Activated CD4-positive, alpha-beta T cell treated with anti-CD3 and anti-CD28 coated beads, Interleukin-2, amount 10 ng/mL, durations not matched to agents 24 days and 14 days (primary cell): ENCODE results near the gene ACOX1. TPM values are rescaled to one million over a fixed set of nuclear protein-coding genes. Genes with fewer than 3 reads are reported as not detected.

Experiments used
- DNase-seq: peaks from one replicate; pipeline ENCODE4 v3.0.0; 2022
- H3K27ac Mint-ChIP-seq: one replicate; pipeline ENCODE4 v1.8.0; 2022; ENCODE audit warnings: mild to moderate bottlenecking, mixed read lengths
- H3K27me3 Mint-ChIP-seq: one replicate; pipeline ENCODE4 v1.8.0; 2022; ENCODE audit warnings: mixed read lengths
- H3K36me3 Mint-ChIP-seq: one replicate; pipeline ENCODE4 v1.8.0; 2022; ENCODE audit warnings: low read depth, mild to moderate bottlenecking, mixed read lengths
- H3K4me1 Mint-ChIP-seq: one replicate; pipeline ENCODE4 v1.8.0; 2021; ENCODE audit warnings: mixed read lengths
- H3K4me3 Mint-ChIP-seq: one replicate; pipeline ENCODE4 v1.8.0; 2022; ENCODE audit warnings: mild to moderate bottlenecking, moderate library complexity, mixed read lengths
- H3K9me3 Mint-ChIP-seq: one replicate; pipeline ENCODE4 v1.8.0; 2021; ENCODE audit warnings: mixed read lengths
- intact Hi-C: fragments of 100-400 bp; cut with micrococcal nuclease; formaldehyde crosslinking; loops from one replicate; pipeline ENCODE4 v1.15.1; 2023
- total RNA-seq: library from RNA; stranded (reverse); gene quantifications from 2 replicates; pipeline ENCODE4 v1.2.3, GENCODE V29; 2022

ACOX1 gene
- total RNA-seq, 1 donor from 2014 or later = 29.2 TPM

DNA sequence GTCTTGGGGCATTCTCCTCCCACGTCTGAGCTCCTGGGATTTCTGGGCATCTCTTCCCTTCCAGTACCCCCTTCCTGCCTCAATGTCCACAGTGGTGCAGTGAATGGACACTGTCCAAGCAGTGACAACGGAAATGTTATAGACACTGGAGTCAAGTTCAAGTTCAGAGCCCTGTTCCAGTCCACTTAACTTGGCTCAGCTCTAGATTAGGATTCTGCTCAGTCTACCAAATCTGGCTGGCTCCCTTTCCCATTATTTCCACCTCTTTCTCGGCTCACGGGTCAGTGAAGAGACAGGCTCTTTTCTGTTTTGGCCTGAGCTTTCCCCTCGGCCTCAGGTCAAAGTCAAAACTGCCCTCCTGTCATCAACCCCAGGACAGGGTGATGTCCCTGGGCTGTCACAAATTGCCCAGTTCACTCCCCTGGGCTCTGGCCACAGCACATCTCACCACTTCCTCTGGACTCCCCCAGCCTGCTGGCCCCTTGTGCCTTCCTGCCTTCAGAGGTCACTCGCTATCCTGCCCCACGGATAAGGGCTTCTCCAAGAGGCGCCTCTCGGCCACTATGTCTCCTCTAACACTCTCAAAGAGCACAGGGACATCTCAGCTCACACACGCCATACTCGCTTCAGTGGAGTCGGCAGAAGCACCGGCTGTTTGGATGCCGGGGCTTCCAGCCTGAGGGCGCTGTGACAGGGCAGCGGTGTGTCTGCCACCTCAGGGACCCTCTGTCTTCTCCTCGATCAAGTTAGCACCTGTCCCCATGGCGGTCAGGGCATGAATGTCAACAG, 56.6 kb downstream of the ACOX1 start:
- H3K4me3 Mint-ChIP-seq = no peak overlapping the region
- no peaks in the 10 kb centered on the region for H3K9me3 Mint-ChIP-seq
- H3K27me3 Mint-ChIP-seq = no peaks in the 10 kb centered on the region
- H3K27ac Mint-ChIP-seq = no peak overlapping the region
- DNase-seq = no peak
- H3K4me1 Mint-ChIP-seq = no peaks in the 10 kb centered on the region
- peaks cover 3% of the 10 kb centered on the region for H3K36me3 Mint-ChIP-seq
- intact Hi-C loops = no loop called here

DNA sequence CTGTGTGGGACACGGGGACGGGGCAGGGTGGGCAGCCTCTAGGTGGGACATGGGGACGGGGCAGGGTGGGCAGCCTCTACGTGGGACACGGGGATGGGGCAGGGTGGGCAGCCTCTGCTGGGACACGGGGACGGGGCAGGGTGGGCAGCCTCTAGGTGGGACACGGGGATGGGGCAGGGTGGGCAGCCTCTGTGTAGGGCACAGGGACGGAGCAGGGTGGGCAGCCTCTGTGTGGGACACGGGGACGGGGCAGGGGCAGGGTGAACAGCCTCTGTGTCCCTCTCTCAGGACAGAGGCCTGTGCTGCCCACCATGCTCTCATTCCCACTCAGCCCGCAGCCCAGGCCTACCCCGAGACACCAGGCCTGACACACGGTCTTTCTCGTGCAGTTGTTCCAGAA, 57.4 kb downstream of the ACOX1 start:
- H3K4me1 Mint-ChIP-seq = no peaks in the 10 kb centered on the region
- H3K4me3 Mint-ChIP-seq = no peak overlapping the region
- H3K27me3 Mint-ChIP-seq = no peaks in the 10 kb centered on the region
- no peaks in the 10 kb centered on the region for H3K9me3 Mint-ChIP-seq
- no peak for DNase-seq
- peaks cover 3% of the 10 kb centered on the region for H3K36me3 Mint-ChIP-seq
- intact Hi-C loops = no loop called here
- no peak overlapping the region for H3K27ac Mint-ChIP-seq

DNA sequence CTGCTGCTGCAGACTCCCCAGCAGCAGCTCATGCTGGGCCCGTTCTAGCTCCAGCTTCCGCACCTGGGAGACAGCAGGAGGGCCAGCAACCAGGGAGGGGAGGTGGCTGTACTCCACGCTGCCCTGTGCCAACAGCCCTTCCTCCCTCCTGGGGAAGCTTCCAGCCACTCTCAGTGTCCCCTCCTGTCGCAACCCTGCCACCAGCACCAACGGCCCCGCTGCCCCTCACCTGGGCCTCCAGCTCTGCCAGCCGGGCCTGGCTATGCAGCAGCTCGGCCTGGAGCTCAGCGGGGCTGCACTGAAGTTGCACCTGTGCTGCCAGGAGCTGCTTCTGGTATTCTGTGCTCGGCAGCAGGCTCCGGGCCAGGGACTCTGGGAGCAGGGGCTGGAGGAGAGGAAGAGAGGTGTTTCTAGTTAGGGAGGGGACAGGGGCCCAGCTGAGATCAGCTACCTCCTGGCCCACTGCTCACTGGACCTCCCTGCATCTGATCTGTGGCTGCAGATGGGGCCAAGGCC, 58.9 kb downstream of the ACOX1 start:
- Mint-ChIP-seq H3K4me1 (no peaks in the 10 kb centered on the region), H3K27ac (no peak overlapping the region), H3K27me3 (no peaks in the 10 kb centered on the region), H3K4me3 (no peak overlapping the region), H3K9me3 (no peaks in the 10 kb centered on the region), H3K36me3 (peaks cover 3% of the 10 kb centered on the region)
- intact Hi-C loops = no loop called here
- no peak for DNase-seq

DNA sequence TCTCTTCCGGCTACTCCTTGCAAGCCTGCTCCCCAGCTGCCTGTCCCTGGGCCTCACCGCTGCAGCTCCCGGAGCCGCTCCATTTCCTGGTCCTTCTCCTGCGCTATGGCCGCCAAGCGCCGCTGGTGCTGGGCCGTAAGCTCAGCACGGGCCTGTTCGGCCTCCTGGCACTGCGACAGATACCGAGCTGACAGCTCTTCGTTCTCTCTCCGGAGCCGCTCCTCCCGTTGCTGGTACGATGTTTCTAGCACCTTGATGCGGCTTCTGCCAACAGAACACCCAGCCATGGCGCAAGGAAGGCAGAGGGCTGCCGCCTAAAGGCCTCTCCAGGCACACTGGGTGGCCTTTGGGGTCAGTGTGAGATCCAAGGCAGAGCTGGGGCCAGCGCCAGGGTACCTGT, 59.4 kb downstream of the ACOX1 start:
- Mint-ChIP-seq H3K36me3 (peaks cover 3% of the 10 kb centered on the region), H3K4me1 (no peaks in the 10 kb centered on the region), H3K27me3 (no peaks in the 10 kb centered on the region), H3K4me3 (no peak overlapping the region), H3K27ac (no peak overlapping the region), H3K9me3 (no peaks in the 10 kb centered on the region)
- intact Hi-C loops = no loop called here
- DNase-seq = no peak

DNA sequence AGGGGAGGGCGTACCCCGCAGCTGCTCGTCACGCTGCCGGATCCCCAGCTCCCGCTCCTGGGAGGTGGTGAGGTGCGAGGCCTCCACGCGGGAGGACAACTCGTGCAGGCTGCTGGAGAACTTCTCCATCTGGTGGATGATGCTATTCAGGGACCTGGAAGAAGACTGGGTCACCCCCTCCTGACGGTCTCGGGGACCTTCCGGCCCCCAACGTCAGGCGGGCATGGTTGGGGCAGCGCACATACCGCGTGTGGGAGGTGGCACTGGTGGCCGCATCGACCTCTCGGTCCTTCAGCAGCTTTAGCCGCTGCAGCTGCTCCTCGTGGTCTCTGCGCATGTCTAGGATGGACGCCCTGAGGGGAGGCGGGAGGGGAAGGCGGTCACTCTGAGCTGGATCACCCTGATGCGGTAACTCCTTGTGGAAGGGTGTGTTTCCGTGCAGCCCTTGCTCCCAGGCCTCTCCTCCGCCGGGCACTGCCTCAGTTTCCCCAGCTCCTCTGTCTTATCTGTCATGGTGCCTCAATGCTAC, 61.0 kb downstream of the ACOX1 start:
- intact Hi-C loops = no loop called here
- Mint-ChIP-seq H3K27me3 (no peaks in the 10 kb centered on the region), H3K27ac (no peak overlapping the region), H3K4me1 (no peaks in the 10 kb centered on the region), H3K36me3 (peaks cover 6% of the 10 kb centered on the region), H3K4me3 (no peak overlapping the region), H3K9me3 (no peaks in the 10 kb centered on the region)
- DNase-seq = no peak

DNA sequence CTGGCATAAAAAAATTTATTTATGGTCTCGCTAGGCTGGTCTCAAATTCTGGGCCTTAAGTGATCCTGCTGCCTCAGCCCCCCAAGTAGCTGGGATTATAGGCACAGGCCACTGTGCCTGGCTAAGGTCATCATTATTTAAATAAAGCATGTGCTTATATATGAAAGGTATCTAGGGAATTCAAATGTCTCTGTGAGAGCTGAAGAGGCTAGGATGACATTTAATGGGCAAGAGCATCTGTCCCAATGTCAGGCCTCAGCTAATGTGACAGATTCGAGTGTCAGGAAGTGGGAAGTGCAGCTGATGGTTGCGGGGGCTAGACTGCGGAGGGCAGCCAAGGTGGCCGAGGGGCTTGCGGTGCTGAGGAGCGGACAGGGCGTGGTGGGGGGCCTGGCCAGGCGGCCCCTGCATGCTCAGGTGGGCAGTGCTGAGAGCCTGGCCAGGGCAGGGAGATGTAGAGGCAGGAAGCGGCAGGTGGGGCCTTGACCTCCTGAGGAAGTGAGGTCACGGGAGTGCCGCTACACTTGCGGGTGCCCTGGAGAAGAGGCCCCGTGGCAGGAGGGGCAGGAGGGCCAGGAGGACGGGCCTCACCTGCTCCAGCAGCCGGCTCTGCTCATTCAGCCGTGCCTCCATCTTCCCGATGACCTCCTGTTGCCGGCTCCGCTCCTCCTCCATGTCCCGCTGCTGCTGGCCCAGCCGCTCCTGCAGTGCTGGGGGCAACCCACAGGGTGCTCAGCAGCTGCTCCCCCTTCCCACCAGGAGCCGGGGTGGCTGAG, 61.6 kb downstream of the ACOX1 start:
- Mint-ChIP-seq H3K4me3 (no peak overlapping the region), H3K4me1 (no peaks in the 10 kb centered on the region), H3K27me3 (no peaks in the 10 kb centered on the region), H3K9me3 (no peaks in the 10 kb centered on the region), H3K36me3 (peaks cover 3% of the 10 kb centered on the region), H3K27ac (no peak overlapping the region)
- intact Hi-C loops = no loop called here
- DNase-seq = no peak

DNA sequence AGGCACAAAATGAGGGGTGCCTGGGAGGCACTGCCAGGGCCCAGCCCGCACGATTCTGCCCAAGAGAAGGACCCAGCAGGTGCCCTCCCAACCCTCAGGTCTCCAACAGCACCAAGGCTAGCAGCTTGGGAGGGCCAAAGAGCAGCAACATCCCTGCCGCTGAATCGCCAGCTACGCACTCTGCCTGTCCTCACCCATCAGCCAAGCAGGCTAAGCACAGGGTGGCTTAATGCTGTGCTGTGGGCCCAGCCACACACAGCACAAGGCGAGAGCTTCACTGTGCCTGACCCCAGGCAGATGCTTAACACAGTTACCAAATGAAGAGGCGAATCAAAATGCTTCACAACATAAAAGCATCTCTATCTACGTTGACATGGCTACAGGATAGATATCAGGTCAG, 63.7 kb downstream of the ACOX1 start:
- DNase-seq = no peak
- peaks cover 2% of the 10 kb centered on the region for H3K36me3 Mint-ChIP-seq
- no peak overlapping the region for H3K4me3 Mint-ChIP-seq
- no peaks in the 10 kb centered on the region for H3K4me1 Mint-ChIP-seq
- H3K27ac Mint-ChIP-seq = no peak overlapping the region
- no peaks in the 10 kb centered on the region for H3K27me3 Mint-ChIP-seq
- H3K9me3 Mint-ChIP-seq = no peaks in the 10 kb centered on the region
- intact Hi-C loops = no loop called here

DNA sequence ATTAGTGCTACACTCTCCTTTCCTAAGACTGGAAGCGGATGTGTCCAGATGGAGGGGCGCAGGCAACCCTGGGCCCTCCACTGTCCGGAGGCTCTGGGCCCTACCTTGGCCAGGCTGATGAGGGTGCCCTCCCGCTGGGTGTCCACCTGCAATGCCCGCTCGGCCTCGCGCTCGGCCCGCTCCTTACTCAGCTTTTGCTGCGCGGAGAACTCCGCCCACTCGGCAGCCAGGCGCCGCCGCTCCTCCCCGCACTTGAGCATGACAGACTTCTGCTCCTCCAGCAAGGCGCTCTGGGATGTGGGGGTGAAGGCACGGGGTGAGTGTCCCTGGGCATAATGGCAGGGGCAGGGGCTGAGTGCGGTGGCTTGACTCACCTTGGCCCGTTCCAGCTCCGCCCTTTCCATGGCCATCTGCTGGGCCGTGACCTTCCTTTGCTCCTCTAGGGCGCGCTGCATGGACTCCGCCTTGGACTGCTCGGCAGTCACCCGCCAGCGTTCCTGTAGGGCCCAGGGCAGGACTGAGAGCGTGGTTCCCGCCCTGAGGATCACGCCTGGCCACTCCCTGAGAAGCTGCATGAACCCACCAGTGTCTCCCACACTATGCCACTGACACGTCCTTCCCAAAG, 64.2 kb downstream of the ACOX1 start:
- Mint-ChIP-seq H3K36me3 (peaks cover 2% of the 10 kb centered on the region), H3K4me1 (no peaks in the 10 kb centered on the region), H3K27me3 (no peaks in the 10 kb centered on the region), H3K27ac (no peak overlapping the region), H3K4me3 (no peak overlapping the region), H3K9me3 (no peaks in the 10 kb centered on the region)
- intact Hi-C loops = no loop called here
- DNase-seq = no peak

DNA sequence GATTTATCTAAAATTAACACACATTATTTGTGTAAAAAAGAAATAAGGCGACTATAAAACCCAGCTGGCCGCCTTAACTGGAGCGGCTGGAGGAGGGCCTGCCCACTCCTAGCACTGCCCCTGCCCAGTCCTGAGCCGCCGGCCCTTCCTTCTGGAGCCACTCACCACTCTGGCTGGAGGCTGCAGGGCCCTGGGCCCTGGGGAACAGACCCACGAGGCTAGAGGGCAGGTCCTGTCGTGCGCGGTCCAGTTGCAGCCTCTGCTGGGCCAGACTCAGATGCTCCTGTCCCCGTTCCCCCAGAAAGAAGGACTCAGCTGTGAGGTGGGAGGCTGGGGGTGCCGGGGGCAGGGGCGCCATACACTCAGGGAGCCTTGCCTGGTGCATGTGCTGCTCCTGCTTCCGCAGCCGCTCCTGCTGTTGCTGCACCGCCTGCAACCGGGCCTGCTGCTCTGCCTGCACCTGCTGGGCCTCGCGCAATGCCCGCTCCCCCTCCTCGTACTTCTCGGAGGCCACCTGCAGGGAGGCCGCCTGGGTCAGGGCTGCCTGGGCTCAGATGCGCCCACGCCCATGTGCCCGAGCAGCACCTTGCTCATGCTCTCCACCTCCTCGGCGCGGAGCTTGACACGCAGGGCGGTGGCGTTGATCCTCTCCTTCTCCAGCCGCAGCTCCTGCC, 65.3 kb downstream of the ACOX1 start:
- no peak for DNase-seq
- H3K27me3 Mint-ChIP-seq = no peaks in the 10 kb centered on the region
- H3K36me3 Mint-ChIP-seq = peaks cover 4% of the 10 kb centered on the region
- intact Hi-C loops = no loop called here
- no peaks in the 10 kb centered on the region for H3K4me1 Mint-ChIP-seq
- H3K4me3 Mint-ChIP-seq = no peak overlapping the region
- no peaks in the 10 kb centered on the region for H3K9me3 Mint-ChIP-seq
- H3K27ac Mint-ChIP-seq = no peak overlapping the region

DNA sequence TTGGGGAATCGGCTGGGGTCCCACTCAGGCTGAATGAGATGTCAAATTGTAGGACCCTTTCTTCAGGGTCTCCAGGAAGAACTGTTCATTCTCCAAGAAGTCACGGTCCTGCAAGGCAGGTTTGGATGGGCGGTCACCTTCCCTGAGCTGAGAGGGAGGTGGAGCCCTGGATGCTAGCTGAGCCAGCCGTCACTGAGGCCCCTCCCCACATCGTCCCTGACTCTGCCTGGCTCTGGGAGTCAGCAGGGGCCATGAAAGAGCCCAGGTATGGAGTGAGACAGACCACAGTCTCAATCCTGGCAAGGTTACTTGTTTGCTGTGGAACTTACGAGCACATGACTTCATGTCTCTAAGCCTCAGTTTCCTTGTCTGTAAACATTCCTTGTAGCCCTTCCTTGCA, 68.3 kb downstream of the ACOX1 start:
- Mint-ChIP-seq H3K27ac (no peak overlapping the region), H3K27me3 (no peaks in the 10 kb centered on the region), H3K4me1 (peaks cover 6% of the 10 kb centered on the region), H3K36me3 (peaks cover 4% of the 10 kb centered on the region), H3K9me3 (no peaks in the 10 kb centered on the region), H3K4me3 (no peak overlapping the region)
- intact Hi-C loops = no loop called here
- no peak for DNase-seq

DNA sequence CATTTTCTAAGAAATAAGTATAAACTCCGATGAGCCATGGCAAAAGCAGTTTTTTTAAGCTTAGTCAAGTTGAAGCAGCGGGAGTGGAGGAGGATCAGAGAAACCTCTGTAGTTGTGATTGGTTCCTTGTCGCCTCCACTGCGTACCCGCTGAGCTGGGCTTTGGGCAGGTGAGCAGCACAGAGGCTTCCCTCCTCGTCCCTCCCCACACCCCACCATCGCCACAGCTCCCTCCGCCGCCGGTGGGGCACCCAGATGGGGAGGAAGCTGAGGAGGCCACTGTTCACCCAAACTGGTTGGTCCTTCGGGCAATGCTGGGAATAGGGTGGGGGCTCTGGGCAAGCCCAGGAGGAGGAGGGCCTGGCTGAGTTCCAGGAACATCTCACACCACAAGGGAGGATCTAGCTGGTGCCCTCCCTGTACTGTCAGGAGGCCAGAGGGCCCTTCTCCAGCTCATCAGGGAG, 69.1 kb downstream of the ACOX1 start:
- intact Hi-C loops = loop anchor here (10.0 kb wide), 2 partner anchors 165 to 195 kb away; partner anchors contain the start of genes EXOC7, GALR2, SRP68 and ZACN
- no peak for DNase-seq
- Mint-ChIP-seq H3K9me3 (no peaks in the 10 kb centered on the region), H3K4me1 (peaks cover 9% of the 10 kb centered on the region), H3K27me3 (no peaks in the 10 kb centered on the region), H3K4me3 (no peak overlapping the region), H3K27ac (no peak overlapping the region), H3K36me3 (peaks cover 4% of the 10 kb centered on the region)

DNA sequence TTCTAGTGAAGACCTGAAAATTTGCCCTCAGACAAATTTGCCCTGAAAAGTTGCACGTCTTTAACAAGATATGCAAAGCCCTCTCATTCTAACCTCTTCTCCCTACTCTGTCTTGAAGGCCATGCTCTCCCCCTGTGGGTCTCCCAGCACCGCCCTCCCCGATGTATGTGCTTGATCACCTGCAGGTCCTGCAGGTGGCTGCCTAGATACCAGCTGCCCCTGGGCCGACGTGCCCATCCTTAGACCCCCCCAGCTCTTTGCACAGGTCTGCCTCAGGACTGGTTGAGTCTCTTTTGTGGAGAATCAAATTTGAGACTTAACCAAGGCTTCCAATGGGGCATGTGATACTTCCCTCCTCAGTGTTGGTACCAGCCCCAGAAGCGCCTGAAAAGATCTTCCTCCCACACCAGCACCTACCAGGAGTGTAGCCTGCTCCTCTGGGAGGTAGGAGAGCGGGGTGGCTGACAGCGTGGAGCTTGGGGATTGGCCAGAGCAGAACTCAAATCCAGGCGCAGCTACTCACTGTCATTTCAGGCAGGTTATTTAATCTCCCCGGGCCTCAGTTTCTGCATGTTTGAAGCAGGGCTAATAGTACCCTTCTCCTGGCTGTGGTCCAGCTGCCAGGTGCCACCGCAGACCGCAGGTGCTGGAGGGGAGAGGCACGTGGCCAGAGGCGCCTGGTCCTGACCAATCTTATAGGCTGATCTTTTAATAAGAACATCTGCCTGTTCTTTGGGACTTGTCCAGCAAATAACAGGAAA, 69.7 kb downstream of the ACOX1 start:
- Mint-ChIP-seq H3K4me1 (peaks cover 9% of the 10 kb centered on the region), H3K36me3 (peaks cover 6% of the 10 kb centered on the region), H3K4me3 (no peak overlapping the region), H3K27me3 (no peaks in the 10 kb centered on the region), H3K27ac (no peak overlapping the region), H3K9me3 (no peaks in the 10 kb centered on the region)
- intact Hi-C loops = loop anchor here (10.0 kb wide), 2 partner anchors 166 to 196 kb away; partner anchors contain the start of genes EXOC7, GALR2, SRP68 and ZACN
- no peak for DNase-seq

DNA sequence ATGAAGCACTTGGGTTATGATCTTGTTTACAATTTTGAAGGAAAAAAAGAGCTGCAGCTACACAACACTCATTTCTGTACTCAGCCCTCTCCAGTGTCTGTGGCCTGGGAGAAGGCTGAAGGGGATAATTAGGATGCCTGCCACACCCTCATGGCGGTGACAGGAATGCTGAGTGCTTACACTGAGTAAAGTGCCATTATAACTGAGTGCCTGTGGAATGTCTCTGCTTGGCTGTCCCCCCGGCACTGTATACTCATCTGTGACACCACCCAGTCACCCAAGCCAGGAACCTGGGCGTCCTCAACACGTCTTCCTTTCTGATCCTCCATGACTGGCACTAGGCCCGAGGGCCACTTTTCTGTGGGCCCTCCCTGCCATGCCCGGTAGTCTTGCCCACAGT, 70.8 kb downstream of the ACOX1 start:
- H3K9me3 Mint-ChIP-seq = no peaks in the 10 kb centered on the region
- no peak overlapping the region for H3K27ac Mint-ChIP-seq
- no peak for DNase-seq
- H3K27me3 Mint-ChIP-seq = no peaks in the 10 kb centered on the region
- no peak overlapping the region for H3K4me3 Mint-ChIP-seq
- intact Hi-C loops = loop anchor here (10.0 kb wide), 2 partner anchors 167 to 197 kb away; partner anchors contain the start of genes EXOC7, GALR2, SRP68 and ZACN
- H3K4me1 Mint-ChIP-seq = peaks cover 12% of the 10 kb centered on the region
- peaks cover 6% of the 10 kb centered on the region for H3K36me3 Mint-ChIP-seq
